Psoas muscle (tissue), 8 donors: ENCODE measurements around the gene CLEC19A. TPM values are rescaled to one million over a fixed set of nuclear protein-coding genes. Genes with fewer than 3 reads are reported as not detected.
A peak's percentile ranks its signal among the peaks of the same experiment; 100 is the strongest.

Experiments used
- ATAC-seq, 4 donors: fragments of 200-7000 bp; cut with Tn5 transposase; one replicate each; pipeline ENCODE4 v1.9.1; 2020; ENCODE audit warnings: moderate library complexity in 3 of 4, mild to moderate bottlenecking in 2 of 4
- DNase-seq, 2 donors: peaks; one replicate each; pipeline ENCODE4 v3.0.0-alpha.2; 2020
- H3K27ac ChIP-seq: fragments of 200-600 bp; one replicate; pipeline ENCODE4 v1.8.0; 2022
- H3K27me3 ChIP-seq, 3 donors: fragments of 200-600 bp in 1 of 3; one replicate each; pipeline versions ENCODE4 v1.6.1 to v1.8.0; 2013 to 2022; ENCODE audit warnings: low read length in 2 of 3, mild to moderate bottlenecking in 2 of 3, moderate library complexity in 1 of 3; ENCODE audit not compliant: insufficient read depth in 3 of 3
- H3K36me3 ChIP-seq, 2 donors: fragments of 200-600 bp in 1 of 2; one replicate each; pipeline versions ENCODE4 v1.6.1 to v1.8.0; 2013 to 2022; ENCODE audit warnings: low read depth in 1 of 2, mild to moderate bottlenecking in 1 of 2, moderate library complexity in 1 of 2; ENCODE audit not compliant: insufficient read depth in 1 of 2
- H3K4me1 ChIP-seq: fragments of 200-600 bp; one replicate; pipeline ENCODE4 v1.8.0; 2022
- H3K4me3 ChIP-seq: fragments of 200-600 bp; one replicate; pipeline ENCODE4 v1.8.0; 2022; ENCODE audit warnings: mild to moderate bottlenecking
- H3K9me3 ChIP-seq: fragments of 200-600 bp; one replicate; pipeline ENCODE4 v1.8.0; 2022
- CTCF ChIP-seq: fragments of 200-600 bp; IDR thresholded peaks from one replicate; pipeline ENCODE4 v1.8.0; 2022; ENCODE audit warnings: antibody characterized with exemption
- WGBS, 3 donors: extraction: QIAGEN DNeasy Blood & Tissue Kit; methylation state at CpG; one replicate each; pipeline versions ENCODE4 v1.1.6 to v1.1.7; 2013; 5-methylcytosine and 5-hydroxymethylcytosine counted together
- intact Hi-C, 2 donors: fragments of 100-400 bp; cut with DNase I; formaldehyde crosslinking; loops; one replicate each; pipeline versions ENCODE4 v1.11.0 to v1.14.2; 2022
- polyA plus RNA-seq, 3 donors: library from polyadenylated mRNA; stranded (reverse); fragments of 200-250 nt; gene quantifications; one replicate each; pipeline ENCODE4 v1.2.3, GENCODE V29; 2013
- total RNA-seq, 4 donors: library from RNA; stranded (reverse); fragmentation: NEBNext Ultra II Directional in 2 of 4; extraction: Animal tissue kit (Norgen Biotek cat#: 25700) in 2 of 4; gene quantifications; one replicate each; pipeline versions ENCODE4 v1.2.1 to v1.2.4, GENCODE V29; 2021 to 2023
- donor health status: healthy with polysubstance abuse.
- donor health status: DM: no; HTN: no; CAD: no; lungs with moderate emphysema.
- donor health status: Bipolar disorder and iron deficiency.
- donor health status: healthy.
- donor health status: DM: yes; HTN: yes; CAD: no.
- donor health status: DM: no; HTN: no; CAD: no.
- donor health status: DM: no; HTN: no; CAD: no.
- donor health status: DM: yes; HTN: yes; CAD: no.

The CLEC19A gene
- total and polyA plus RNA-seq, 7 donors = not detected

- no peaks in the 10 kb centered on the region for H3K36me3 ChIP-seq
- 10 to 37% (median 21%) methylated on average over 1 of the region's 1 CpG for WGBS, 3 donors
- intact Hi-C loops = no loop called here
- TF ChIP-seq CTCF = no peak
- DNase-seq (peak in 1 of 2 donors; percentile 34), ATAC-seq (peak; percentile 72 to 90 (median 82))
- peaks cover 6% of the 10 kb centered on the region for H3K4me1 ChIP-seq
- no peak overlapping the region for H3K4me3 ChIP-seq
- H3K9me3 ChIP-seq = no peaks in the 10 kb centered on the region
- H3K27me3 ChIP-seq = no peaks in the 10 kb centered on the region
- no peak overlapping the region for H3K27ac ChIP-seq
These were observed 1.3 kb upstream of the CLEC19A start for GRCh38 chr16:19284207-19284606.

GRCh38 chr16:19286827-19287226 lies 1.3 kb downstream of the CLEC19A start:
- no peaks in the 10 kb centered on the region for H3K9me3 ChIP-seq
- TF ChIP-seq CTCF = no peak
- no peaks in the 10 kb centered on the region for H3K36me3 ChIP-seq
- no peak overlapping the region for H3K4me3 ChIP-seq
- WGBS, 3 donors = 86 to 89% (median 89%) methylated on average over 2 of the region's 2 CpGs
- ATAC-seq (no peak), DNase-seq (no peak)
- H3K27ac ChIP-seq = no peak overlapping the region
- H3K27me3 ChIP-seq = no peaks in the 10 kb centered on the region
- peaks cover 6% of the 10 kb centered on the region for H3K4me1 ChIP-seq
- intact Hi-C loops = no loop called here

- H3K27ac ChIP-seq = no peak overlapping the region
- TF ChIP-seq CTCF = no peak
- H3K36me3 ChIP-seq = no peaks in the 10 kb centered on the region
- no peaks in the 10 kb centered on the region for H3K9me3 ChIP-seq
- no peaks in the 10 kb centered on the region for H3K27me3 ChIP-seq
- intact Hi-C loops = no loop called here
- no peak overlapping the region for H3K4me3 ChIP-seq
- no peak for ATAC-seq
- DNase-seq = no peak
- 85 to 88% (median 85%) methylated on average over 4 of the region's 4 CpGs for WGBS, 3 donors
- peaks cover 6% of the 10 kb centered on the region for H3K4me1 ChIP-seq
These were observed 1.7 kb downstream of the CLEC19A start for GRCh38 chr16:19287241-19287640.

DNA sequence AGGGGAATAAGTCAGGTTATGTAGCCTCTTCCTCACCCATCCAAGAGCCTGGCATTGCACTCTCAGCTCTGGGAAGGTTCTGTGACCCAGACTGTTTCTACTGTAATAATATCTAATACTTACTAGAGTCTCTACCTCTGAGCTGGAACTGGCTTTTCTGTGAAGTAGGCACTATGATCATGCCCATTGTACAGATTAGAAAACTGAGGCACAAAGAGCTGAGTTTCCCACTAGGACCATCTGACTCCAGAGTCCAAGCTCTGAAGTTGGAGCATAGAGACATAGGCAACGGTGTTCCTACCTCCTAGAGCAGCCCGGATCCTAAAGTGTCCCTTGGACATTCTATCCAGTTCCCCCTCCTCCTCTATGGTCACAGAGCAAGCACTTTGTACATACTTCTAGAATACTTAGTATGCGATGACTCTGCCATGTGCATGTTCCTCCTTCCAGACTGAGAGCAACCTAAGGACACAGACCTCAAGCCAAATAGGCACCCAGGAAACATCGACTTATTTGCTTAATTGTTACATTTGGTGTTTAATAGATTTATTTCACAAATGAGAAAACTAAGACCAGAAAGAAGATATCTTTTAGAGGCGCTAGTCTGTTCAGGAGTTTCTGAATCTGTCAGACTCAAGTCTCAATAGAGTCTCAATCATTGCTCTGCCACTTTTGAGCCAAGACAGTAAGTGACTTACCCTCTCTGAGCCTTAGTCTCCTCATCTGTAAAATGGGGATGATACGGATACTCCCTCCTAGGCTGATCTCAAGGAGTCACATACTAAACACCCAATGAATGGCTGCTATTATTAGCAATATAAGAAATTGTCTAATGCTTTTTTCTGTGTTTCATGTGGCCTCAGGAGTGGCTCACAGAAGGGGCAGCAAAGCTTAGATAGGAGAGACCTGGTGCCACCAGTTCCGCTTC lies 3.6 kb downstream of the CLEC19A start:
- no peaks in the 10 kb centered on the region for H3K27me3 ChIP-seq
- no peak overlapping the region for H3K4me3 ChIP-seq
- intact Hi-C loops = no loop called here
- H3K36me3 ChIP-seq = no peaks in the 10 kb centered on the region
- no peaks in the 10 kb centered on the region for H3K9me3 ChIP-seq
- 78 to 81% (median 80%) methylated on average over 7 of the region's 7 CpGs for WGBS, 3 donors
- no peak for TF ChIP-seq CTCF
- DNase-seq = no peak
- H3K27ac ChIP-seq = no peak overlapping the region
- H3K4me1 ChIP-seq = no peaks in the 10 kb centered on the region
- no peak for ATAC-seq
